ENCODE results near the gene RPL10.

The RPL10 gene

DNA sequence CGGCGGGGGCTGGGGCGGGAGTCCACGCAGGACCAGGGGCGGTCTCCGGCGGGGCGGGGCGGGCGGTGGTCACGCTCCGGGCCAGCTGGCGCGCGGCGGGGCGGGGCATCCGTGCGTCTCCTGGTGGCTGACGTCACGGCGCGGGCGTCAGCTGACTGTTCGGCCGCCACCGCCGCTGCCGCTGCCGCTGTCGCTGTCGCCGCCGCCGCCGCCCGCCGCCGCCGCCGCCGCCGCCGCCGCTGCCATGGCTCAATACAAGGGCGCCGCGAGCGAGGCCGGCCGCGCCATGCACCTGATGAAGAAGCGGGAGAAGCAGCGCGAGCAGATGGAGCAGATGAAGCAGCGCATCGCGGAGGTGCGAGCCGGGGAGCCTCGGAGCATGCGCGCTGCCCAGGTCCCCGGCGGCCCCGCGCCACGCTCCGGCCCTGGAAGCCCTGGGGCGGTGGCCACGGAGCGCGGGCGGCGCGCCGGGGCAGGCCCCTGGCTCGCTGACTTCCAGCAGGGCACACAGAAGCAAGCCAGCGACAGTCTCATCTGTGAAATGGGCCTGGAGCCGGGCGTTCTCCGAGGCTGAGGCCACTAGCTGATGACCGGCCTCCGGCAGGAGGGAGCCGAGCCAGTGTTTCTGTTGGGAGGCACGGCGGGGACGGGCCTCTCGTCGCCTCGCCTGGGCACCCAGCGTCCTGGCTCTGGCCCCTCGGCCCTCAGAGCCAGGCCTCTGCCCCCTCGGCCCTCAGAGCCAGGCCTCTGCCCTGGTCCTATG, 46.0 kb downstream of the RPL10 start, which contains the start of gene FAM50A:
Gene FAM50A, plus strand, starts transcription at position 150 of the 763 bp plus-strand sequence. Its CDS starts 95 bp downstream, at position 245.
- Histone ChIP-seq H3K4me1 (ENCODE audit: control insufficient read depth, insufficient read depth, low read length) (no peaks in the 10 kb centered on the region), H3K36me3 (ENCODE audit: control insufficient read depth, insufficient read depth, low read length) (peaks cover 39% of the 10 kb centered on the region), H3K27me3 (ENCODE audit: control insufficient read depth, insufficient read depth, low read length) (no peaks in the 10 kb centered on the region), H3K27ac (ENCODE audit: low read depth, low read length) (peak within 1 kb of the TSS; percentile 21), H3K9me3 (ENCODE audit: control insufficient read depth, insufficient read depth, low read length) (peaks cover 34% of the 10 kb centered on the region), H3K9ac (ENCODE audit: low read depth, low read length) (no peak within 1 kb of the TSS; the same call in 1 of the 2 replicates), H3K4me3 (ENCODE audit: low read depth, low read length) (peak within 1 kb of the TSS; percentile 57)

DNA sequence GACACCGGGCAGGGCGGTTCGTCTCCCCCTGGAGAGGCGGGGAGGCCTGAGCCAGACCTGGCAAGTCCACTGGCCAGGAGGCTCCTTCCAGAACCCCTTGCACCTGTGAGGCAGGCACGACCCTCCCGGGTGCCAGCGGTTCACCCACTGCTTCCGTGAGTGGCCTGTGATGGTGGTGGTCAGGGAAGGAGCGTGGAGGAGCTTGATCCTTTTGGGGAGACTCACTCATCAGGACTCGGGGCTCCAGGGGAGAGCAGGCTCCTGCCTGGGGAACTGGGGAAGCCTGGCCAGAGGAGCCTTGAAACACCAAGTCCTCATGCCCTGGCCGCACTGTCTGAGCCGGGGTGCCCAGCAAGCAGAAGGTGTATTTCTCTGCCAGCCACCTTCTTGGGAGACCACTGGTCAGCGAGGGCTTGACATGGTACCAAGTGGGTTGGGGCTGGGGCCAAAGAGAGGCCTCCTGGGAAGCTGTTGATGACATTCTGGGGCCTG, 46.6 kb downstream of the RPL10 start:
- H3K36me3 ChIP-seq (ENCODE audit: control insufficient read depth, insufficient read depth, low read length) = peaks cover 42% of the 10 kb centered on the region
- no peaks in the 10 kb centered on the region for H3K4me1 ChIP-seq (ENCODE audit: control insufficient read depth, insufficient read depth, low read length)
- H3K27me3 ChIP-seq (ENCODE audit: control insufficient read depth, insufficient read depth, low read length) = no peaks in the 10 kb centered on the region
- peaks cover 34% of the 10 kb centered on the region for H3K9me3 ChIP-seq (ENCODE audit: control insufficient read depth, insufficient read depth, low read length)
- H3K9ac ChIP-seq (ENCODE audit: low read depth, low read length) = no peak overlapping the region
- H3K27ac ChIP-seq (ENCODE audit: low read depth, low read length) = no peak overlapping the region
- peak overlapping the region; percentile 57 for H3K4me3 ChIP-seq (ENCODE audit: low read depth, low read length)

DNA sequence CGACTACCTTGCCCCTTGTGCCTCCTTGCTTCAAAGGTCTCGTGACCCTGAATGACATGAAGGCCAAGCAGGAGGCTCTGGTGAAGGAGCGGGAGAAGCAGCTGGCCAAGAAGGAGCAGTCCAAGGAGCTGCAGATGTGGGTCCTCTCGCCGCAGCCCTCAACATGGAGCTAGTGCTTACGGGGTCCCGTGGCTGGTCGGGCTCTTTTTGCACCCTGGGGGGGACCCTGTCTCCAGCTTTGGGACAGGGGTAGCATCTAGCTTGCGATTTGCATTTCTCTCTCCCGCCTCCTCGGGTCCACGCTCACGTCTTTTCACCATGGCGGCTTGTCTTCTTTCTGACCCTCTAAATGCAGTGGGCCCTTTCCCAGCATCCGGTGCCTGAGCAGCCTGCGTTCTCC, 47.6 kb downstream of the RPL10 start:
- H3K9me3 ChIP-seq (ENCODE audit: control insufficient read depth, insufficient read depth, low read length) = peaks cover 30% of the 10 kb centered on the region
- no peaks in the 10 kb centered on the region for H3K4me1 ChIP-seq (ENCODE audit: control insufficient read depth, insufficient read depth, low read length)
- no peaks in the 10 kb centered on the region for H3K27me3 ChIP-seq (ENCODE audit: control insufficient read depth, insufficient read depth, low read length)
- no peak overlapping the region for H3K27ac ChIP-seq (ENCODE audit: low read depth, low read length)
- no peak overlapping the region for H3K4me3 ChIP-seq (ENCODE audit: low read depth, low read length)
- peaks cover 42% of the 10 kb centered on the region for H3K36me3 ChIP-seq (ENCODE audit: control insufficient read depth, insufficient read depth, low read length)
- H3K9ac ChIP-seq (ENCODE audit: low read depth, low read length) = no peak overlapping the region

DNA sequence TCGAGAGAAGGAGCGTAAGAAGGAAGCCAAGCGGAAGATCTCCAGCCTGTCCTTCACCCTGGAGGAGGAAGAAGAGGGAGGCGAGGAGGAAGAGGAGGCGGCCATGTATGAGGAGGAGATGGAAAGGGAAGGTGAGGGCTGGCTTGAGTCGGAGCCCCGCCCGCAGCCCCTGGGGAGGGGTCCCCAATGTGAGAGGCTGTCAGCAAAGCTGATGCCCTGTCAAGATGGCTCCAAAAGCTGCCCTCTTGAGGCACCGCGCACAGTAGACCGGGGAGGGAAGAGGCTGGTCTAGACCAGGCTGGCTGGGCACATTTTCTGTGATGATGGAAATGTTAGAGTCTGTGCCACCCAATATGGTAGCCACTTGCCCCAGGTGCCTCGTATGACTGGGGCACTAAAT, 48.3 kb downstream of the RPL10 start:
- Histone ChIP-seq H3K36me3 (ENCODE audit: control insufficient read depth, insufficient read depth, low read length) (peaks cover 38% of the 10 kb centered on the region), H3K27me3 (ENCODE audit: control insufficient read depth, insufficient read depth, low read length) (no peaks in the 10 kb centered on the region), H3K9ac (ENCODE audit: low read depth, low read length) (no peak overlapping the region), H3K4me3 (ENCODE audit: low read depth, low read length) (no peak overlapping the region), H3K9me3 (ENCODE audit: control insufficient read depth, insufficient read depth, low read length) (peaks cover 36% of the 10 kb centered on the region), H3K4me1 (ENCODE audit: control insufficient read depth, insufficient read depth, low read length) (no peaks in the 10 kb centered on the region), H3K27ac (ENCODE audit: low read depth, low read length) (no peak overlapping the region)

DNA sequence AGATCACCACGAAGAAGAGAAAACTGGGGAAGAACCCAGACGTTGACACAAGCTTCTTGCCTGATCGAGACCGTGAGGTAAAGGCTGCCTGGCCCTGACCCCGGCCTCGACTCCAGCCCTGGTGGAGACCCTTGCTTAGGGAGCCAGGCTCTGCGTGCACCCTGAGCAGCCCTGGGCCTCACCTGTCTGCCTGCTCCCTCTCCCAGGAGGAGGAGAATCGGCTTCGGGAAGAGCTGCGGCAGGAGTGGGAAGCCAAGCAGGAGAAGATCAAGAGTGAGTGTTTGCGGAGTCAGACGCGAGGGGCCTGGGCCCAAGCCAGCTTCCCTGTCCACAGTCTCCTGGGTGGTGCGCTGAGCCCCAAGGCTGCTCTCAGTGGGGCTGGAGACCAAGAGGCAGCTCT, 50.3 kb downstream of the RPL10 start:
- H3K9me3 ChIP-seq (ENCODE audit: control insufficient read depth, insufficient read depth, low read length) = peaks cover 47% of the 10 kb centered on the region
- H3K36me3 ChIP-seq (ENCODE audit: control insufficient read depth, insufficient read depth, low read length) = peaks cover 25% of the 10 kb centered on the region
- no peak overlapping the region for H3K4me3 ChIP-seq (ENCODE audit: low read depth, low read length)
- H3K27ac ChIP-seq (ENCODE audit: low read depth, low read length) = no peak overlapping the region
- H3K9ac ChIP-seq (ENCODE audit: low read depth, low read length) = no peak overlapping the region
- H3K4me1 ChIP-seq (ENCODE audit: control insufficient read depth, insufficient read depth, low read length) = no peaks in the 10 kb centered on the region
- no peaks in the 10 kb centered on the region for H3K27me3 ChIP-seq (ENCODE audit: control insufficient read depth, insufficient read depth, low read length)

DNA sequence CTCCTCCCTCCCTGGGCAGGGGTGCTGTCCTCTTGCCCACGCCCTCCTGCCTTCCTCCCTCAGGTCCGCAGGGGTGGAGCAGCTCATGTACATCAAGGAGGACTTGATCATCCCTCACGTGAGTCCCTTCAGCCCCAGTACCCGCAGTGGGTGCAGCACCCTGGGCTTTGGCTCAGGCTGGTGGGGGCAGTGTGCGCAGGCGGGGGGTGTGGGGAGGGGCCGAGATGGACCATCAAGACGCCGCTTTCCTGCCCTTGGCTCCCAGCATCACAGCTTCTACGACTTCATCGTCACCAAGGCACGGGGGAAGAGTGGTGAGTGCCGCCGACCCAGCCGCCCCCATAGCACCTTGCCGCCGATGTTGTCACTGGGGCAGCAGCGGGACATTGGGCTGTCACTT, 51.4 kb downstream of the RPL10 start:
- no peaks in the 10 kb centered on the region for H3K4me1 ChIP-seq (ENCODE audit: control insufficient read depth, insufficient read depth, low read length)
- no peak overlapping the region for H3K27ac ChIP-seq (ENCODE audit: low read depth, low read length)
- H3K27me3 ChIP-seq (ENCODE audit: control insufficient read depth, insufficient read depth, low read length) = no peaks in the 10 kb centered on the region
- H3K36me3 ChIP-seq (ENCODE audit: control insufficient read depth, insufficient read depth, low read length) = peaks cover 25% of the 10 kb centered on the region
- no peak overlapping the region for H3K9ac ChIP-seq (ENCODE audit: low read depth, low read length)
- peaks cover 54% of the 10 kb centered on the region for H3K9me3 ChIP-seq (ENCODE audit: control insufficient read depth, insufficient read depth, low read length)
- H3K4me3 ChIP-seq (ENCODE audit: low read depth, low read length) = no peak overlapping the region

DNA sequence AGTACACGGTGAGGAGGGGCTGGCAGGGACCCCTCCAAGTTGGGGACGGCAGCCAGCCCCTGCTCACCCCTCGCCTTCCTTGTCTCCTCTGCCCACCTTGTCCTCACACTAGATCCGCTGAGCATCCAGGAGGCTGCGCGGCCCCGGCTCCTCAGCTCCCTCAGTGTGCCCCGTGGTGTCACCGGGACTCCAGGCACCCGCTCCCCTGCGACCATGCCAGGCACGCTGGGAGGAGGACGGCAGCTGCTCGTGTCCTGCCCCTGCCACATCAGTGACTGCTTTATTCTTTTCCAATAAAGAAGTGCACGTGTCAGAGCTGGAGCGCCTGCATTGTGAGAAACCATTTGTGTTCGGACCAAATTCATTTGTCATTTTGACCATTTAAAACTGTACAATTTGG, 52.1 kb downstream of the RPL10 start:
- H3K9me3 ChIP-seq (ENCODE audit: control insufficient read depth, insufficient read depth, low read length) = peaks cover 52% of the 10 kb centered on the region
- peaks cover 25% of the 10 kb centered on the region for H3K36me3 ChIP-seq (ENCODE audit: control insufficient read depth, insufficient read depth, low read length)
- H3K4me1 ChIP-seq (ENCODE audit: control insufficient read depth, insufficient read depth, low read length) = no peaks in the 10 kb centered on the region
- no peak overlapping the region for H3K4me3 ChIP-seq (ENCODE audit: low read depth, low read length)
- H3K27ac ChIP-seq (ENCODE audit: low read depth, low read length) = no peak overlapping the region
- no peak overlapping the region for H3K9ac ChIP-seq (ENCODE audit: low read depth, low read length)
- no peaks in the 10 kb centered on the region for H3K27me3 ChIP-seq (ENCODE audit: control insufficient read depth, insufficient read depth, low read length)
